Stimulated activated CD4-positive, alpha-beta T cell treated with anti-CD3 and anti-CD28 coated beads, TNF-alpha, amount 100 ng/mL, for 1 hour (primary cell): ENCODE data around the gene NTRK2.
A peak's percentile ranks its signal among the peaks of the same experiment; 100 is the strongest.

Experiments
- DNase-seq, 3 donors: peaks; one replicate each; pipeline ENCODE4 v3.0.0-alpha.2; 2020; ENCODE audit warnings: low read depth in 3 of 3, low spot score in 1 of 3

Gene NTRK2

DNA sequence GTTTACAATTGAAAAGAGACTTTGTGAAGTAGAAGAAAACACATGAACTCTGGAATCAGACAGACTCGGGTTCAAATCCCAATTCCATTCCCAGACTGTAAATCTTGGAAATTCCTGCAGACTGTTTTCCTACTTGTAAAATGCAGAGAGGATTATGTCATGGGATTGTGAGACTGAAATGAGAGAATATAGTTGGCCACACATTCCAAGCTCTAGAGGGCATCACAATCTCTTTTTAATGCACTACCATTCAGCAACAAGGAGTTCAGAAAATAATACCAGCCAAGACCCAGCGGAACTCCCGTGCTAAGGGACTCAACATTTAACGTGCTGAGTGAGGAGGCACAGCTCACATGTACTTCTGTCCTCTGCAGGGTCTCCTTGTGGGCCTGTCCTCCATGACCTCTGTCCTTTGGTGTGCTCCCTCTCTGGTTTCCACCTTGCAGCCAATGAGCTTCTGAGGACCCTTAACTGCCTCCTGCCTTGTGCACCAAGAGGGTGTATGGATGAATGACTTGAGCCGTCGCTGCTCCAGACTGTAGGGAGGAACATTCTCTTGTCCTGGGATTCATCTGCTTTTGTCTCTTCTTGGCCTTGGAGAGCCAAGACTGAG lies 263.5 kb downstream of the NTRK2 start:
- DNase-seq: no peak

DNA sequence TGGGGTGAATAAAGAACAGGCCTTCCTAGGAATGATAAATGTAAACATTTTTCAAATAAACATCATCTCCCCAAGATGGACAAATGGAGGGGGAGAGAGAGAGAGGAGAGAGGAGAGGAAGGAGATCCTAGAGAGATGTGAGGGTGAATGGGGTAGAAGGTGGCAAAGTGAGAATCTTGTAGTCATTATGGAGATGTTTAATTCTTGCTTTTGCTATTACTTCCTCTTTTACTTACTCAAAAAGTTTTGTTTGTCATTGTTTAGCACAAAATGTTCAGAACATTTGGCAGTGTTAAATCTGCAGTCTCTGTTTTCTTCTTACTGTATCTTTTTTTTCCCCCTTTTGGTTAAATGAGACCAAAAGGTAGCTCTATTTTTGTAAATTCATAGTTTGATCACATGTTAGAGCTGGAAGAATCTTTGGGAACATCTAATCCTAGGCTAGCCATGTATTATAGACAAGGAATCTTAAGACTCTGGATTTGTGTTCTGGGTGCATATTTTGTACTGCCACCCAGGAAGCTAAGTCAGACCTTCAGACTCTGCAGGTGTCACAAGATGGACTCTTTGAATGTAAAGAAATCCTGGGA lies 266.1 kb downstream of the NTRK2 start:
- DNase-seq: no peak

DNA sequence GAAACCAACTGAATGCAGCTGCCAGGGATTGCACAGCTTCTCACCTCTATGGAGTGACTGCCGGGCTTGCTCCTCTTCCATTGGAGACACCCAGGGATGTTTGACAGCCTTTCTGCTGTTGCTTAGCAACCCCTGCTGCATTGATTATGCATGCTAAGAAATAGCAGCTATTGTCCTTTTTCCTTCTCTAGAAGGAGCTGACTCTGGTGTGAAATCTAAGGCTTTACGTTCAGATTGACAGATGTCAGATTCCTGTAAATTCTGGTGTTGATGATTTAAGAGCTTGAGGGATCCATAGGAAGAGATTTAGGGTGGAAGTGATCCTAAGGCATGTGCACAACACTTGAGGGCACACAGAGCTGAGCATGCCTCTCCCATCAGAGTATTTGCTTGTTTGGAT lies 267.7 kb downstream of the NTRK2 start:
- no peak for DNase-seq

DNA sequence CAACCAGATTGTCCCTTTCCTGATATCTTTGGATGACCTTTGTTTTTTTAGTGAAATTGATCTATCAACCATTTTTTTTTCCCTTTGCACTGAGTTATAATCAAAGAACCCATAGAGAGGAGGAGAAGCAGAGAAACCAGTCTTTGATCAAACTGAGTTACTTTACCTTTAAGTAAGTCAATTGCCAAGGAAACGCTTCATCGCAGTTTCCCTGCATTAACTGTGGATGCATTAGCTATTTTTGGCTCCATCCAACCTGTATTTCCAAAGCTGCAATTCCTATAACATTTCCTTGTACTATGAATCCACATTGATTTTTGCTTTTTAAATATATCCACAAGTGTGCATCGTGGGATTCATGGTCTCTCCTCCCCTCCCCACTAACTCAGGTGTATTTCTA lies 268.1 kb downstream of the NTRK2 start:
- no peak for DNase-seq

DNA sequence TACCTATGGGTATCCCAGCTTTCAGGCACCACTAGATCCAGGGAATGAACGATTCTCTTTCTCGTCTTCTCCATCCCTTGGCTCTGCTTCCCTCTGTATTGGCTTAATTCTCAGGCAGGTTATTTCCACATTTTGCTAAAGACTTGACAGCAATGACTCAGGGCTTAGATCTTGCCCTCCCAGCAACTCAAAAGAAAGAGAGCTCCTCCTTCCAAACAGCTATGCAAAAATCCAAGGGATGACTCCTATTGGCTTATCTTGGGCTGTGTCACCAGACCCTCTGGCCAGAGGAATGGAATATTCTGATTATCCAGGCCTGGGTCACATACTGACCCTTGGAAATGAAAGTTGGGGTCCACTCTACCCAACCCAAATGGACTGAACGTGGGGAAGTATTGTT lies 270.2 kb downstream of the NTRK2 start:
- DNase-seq: no peak

DNA sequence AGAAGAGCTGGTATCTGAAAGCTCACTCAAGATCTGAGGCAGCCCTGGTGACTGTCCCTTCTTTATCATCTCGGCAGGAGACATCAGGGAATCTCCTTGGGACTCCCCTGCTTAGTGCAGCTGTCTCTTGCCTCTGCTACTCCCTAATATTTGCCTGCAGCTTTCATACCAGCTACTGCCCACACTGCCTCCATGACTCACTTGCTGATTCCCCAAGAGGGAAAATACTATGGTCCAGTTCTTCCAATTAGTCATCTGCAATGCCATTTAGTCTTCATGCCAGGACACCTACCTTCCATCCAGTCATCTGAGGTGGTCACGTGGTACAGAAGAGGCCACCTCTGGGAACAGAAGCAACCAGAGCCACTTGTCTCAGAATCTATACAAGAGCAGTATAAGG lies 270.8 kb downstream of the NTRK2 start:
- DNase-seq: no peak

DNA sequence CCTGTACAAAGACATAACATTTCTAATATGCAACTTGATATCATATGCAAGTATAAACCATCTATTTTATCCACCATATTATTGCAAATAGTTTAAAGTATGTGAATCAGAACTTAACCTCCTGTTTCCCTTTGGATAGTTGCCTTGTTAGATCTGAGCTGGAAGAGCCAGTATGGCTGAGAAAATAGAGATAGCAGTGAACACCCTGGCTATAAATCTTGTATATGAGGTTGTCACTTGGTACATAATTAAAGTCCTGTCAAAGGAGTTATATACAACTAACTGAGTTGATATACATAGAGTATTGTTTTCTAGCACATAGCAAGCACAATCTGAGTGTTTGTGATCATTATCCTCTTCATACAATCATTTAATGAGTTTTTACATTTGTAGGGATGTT lies 272.3 kb downstream of the NTRK2 start:
- DNase-seq: no peak

DNA sequence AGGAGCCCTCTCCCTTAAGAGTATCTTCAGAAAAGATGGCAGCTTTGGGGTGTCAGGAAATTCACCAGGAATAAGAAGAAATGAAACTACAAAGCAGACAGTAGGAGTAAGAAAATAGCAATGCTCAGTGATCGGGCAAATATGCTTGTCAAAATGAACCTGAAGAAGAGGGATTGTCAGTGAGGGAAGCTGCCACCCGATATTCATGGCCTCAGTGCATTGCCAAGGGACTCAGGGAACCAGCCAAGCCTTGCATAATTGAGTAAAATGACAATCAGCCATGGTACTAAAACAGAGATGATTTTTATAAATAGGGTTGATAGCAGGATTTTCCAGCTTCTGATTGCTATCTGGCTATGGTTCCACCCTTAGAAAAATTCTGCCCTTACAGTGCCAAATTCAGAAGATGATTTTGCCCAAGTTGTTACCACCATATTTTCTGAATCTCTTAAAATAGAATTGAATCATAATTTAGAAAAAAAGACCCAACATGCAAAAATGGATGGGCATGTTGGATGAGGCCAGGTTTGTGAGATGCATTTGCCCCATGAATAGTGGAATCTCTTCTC lies 274.0 kb downstream of the NTRK2 start:
- DNase-seq: no peak

DNA sequence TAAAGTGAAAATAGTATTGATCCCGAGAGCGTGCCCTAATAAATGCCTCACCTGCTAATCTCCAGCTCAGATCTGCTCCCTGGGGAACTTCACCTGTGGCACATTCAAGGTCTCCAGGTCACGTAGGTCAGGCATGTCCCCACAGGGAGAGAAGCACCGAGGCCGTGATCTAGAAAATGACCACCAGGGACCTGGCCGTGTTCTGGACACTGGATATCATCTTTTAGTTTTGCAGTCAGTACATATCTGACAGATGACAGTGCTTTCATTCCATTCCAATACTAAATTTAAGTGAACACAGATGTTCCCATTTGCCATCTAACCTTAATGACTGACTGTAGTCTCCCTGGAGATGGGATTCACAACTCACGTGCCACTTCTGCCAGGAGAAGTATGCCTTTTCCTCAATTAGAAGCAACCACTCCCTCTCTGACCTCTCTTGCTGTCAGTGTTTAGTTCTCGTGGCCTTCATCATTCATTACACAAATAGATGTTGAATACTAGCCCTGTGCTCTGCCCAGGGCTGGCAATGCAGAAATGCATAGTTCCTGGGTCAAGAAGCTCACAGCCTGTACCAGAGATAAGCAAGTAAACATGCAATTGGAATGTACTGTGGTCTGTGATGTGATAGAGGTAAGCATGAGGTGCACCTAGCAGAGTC lies 276.5 kb downstream of the NTRK2 start:
- DNase-seq: no peak

DNA sequence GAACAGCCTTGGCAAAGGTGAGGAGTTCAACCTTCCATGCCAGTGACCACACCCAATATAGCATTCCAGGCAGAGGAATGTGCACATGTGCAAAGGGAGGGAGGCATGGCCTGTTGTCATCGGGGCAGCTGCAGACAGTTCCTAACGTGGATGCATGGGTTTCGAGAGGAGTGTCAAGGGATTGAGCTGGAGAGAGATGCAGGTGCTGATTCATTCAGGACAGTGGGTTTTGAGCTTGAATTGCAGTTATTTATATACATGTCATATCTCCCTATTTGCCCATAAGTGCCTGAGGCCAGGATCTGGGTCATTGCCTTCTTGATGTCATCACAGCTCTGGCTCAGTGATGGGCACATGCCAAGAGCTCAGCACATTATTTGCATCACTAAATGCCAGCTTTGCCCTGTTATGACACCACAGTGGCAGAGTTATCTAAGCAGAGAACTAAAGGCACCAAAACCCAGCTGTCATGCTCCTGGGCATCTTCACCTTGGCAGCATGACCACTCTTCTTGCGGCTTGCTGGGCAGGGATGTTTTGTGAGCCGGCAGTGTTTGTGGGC lies 278.0 kb downstream of the NTRK2 start:
- no peak for DNase-seq

DNA sequence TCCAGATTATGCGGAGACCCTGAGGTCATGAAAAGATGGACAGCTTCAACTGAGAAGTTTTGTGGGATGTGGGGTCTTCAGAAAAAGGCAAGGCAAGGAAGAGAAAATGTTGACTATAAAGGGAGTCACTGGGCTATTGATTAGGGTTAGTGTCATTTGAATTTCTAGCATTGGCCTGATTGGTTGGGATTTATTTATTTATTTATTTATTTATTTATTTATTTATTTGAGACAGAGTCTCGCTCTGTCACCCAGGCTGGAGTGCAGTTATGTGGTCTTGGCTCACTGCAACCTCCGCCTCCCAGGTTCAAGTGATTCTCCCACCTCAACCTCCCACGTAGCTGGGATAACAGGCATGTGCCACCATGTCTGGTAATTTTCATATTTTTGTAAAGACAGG lies 279.7 kb downstream of the NTRK2 start:
- DNase-seq: no peak

DNA sequence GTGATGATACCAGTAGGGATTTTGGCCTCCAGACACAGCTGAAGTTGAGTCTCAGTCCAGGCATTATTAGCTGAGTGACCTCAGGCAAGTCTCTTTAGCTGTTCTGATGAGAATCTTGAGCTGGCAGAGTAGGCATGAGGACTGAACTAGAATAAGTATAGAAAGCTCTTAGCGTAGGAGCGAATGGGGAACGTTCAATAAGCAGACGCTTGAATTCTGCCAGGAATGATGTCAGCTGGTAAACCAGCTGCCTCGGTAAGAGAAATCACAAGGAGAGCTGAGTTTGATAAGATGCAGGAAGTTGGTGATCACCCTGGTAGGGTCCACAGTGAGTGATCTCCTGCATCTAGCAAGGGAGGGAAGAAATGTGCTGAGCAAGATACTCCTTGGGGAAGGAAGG lies 280.4 kb downstream of the NTRK2 start:
- no peak for DNase-seq

DNA sequence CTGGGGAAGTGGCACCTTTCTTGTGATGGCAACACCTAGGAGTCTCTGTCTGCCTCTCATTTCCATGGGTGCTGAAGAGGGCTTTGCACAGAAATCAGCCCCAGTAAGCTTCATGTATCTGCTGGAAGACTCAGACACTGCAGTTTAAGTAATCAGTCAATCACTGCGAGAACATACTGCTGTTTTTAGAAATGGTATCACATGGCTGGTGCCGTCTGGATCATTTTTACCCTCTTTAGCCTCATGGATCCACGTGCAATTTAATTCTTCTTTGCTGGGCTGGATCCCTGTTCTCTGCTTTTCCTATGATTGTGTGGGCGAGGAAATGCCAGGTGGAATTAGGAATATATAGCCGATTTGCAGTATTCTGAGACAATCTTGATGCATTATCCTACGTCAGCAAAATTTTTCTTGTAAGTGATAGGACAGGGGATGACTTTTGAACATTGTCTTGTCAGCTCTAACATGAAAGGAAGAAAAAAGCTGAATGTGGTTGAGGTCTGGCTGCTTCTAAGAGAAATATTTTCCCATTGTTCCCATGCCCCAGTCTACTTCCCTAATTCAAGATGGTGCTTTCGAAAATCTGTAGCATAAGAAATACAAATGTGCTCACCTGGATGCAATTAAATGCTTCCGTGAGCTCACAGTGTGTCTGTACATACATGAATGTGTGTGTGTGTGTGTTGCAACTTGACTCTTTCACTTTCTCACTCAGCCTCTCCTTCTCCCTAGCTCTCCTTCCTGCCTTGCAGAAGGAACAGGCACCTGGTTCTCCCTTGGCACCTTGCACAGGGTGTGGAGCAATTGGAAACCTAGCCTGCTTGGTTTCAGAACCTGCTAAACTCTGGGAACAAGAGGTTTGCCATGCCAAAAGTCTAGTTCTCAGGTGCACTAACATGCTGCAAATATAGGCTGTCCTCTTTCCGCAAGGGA lies 281.6 kb downstream of the NTRK2 start:
- no peak for DNase-seq

DNA sequence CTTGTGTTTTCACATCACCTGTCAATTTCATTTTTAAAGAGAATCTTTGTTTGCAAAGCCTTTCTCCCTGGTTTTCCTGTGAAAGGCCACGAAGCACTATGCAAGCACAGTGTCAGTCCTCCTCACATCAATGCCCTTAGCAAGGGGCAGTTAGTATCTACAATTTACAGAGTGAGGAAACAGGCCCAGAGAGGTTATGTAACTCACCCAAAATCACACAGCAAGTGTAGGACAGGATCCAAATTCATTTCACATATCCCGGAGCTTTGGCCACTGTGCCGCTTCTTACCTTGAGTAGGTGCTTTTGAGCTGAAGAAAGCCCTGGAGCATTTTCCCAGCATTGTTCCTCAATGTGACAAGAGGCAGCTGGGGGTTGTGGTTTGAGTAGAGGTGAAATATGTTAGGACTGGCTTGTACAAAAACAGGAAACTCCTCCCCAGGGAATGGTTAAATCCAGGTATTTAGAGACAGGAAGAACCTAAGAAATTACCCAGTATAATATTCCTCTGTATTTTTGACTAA lies 283.8 kb downstream of the NTRK2 start:
- DNase-seq: no peak

DNA sequence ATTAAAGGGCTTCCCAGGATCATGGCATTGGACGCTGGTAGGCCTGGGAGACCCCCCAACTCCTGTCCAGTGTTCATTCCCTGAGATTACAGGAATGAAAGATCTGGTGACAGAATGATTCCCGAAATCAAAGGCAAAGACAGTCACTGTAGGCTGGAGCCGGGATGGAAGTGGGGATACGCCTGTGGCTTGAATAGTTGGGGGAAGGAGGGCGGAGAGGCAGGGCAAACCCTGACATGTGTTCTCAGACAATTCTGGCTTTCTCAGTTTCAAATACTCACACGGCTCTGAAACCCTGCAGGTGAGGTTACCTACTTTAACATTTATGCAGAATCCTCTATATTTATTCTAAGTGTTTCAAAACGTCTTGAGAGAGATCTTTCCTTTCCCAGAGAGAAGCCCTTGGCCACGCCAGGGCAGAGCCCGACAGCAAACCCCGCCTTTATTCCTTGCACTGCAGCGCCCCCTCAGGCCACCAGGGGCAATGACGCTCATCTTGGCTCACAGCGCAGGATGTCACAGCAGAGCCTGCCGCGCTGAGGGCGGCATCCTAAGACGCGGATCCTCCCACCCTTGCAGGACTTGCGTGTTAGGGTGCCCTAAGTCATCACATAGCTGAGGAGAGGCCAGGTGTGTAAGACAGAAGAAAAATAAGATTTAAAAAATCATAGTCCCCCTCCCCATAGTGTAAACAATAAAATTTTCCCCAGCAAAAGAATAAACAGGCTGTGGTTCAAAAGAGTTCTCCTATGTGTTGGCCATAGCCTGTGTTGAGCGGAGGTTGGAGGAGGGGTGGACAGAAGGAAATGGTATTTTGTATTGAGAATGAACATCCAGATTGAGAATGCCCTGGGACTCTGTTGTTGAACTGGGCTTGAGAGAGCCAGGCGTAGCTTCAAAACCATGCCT lies 284.5 kb downstream of the NTRK2 start:
- DNase-seq: peak in 1 of 3 donors; percentile 21

DNA sequence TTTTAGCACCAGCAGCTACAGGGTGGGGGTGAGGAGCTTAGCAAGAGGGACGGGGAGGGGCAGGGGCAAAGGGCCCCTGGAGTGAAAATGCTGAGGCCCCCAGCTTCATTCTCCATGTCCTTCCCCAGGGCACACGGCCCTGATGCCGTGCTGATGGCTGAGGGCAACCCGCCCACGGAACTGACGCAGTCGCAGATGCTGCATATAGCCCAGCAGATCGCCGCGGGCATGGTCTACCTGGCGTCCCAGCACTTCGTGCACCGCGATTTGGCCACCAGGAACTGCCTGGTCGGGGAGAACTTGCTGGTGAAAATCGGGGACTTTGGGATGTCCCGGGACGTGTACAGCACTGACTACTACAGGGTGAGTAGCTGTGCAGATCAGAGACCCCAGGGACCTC lies 285.6 kb downstream of the NTRK2 start:
- DNase-seq: no peak

DNA sequence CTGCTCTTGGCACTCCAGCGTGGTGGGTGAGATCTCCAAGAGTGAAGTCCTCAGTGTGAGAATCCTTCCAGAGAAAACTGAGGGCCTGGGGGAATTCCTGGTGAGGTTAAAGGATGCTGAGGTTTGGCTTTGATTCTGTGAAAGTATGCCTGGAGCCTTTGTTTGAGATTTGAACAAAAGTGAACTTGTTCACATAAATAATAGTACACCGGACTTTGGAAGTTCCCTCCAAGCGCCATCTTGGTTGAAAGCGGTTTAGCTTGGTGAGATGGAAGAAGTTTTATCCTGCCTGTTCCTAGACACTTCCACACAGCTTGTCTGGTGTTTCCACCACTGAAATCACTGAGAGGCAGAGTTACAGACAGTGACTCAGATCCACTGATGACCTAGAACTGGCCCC lies 286.4 kb downstream of the NTRK2 start:
- DNase-seq: no peak

DNA sequence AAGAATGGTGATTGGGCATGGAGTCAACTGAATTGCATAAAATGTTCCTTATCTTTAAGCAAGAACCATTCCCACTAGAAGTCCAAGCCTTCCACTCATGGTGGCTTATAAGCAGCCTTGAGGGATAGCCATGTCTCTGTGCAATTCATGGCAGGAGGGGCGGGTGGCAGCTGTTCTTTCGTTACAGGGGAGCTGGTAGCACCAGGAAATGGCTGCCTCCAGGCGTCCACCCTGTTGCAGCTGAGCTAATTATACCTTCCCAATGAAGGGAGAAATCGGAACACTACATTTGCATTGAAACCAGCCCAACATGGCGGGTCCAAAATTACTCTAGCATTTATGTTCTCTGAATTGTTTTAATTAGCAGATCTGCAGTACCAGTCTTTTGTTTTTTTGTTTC lies 289.8 kb downstream of the NTRK2 start:
- no peak for DNase-seq

DNA sequence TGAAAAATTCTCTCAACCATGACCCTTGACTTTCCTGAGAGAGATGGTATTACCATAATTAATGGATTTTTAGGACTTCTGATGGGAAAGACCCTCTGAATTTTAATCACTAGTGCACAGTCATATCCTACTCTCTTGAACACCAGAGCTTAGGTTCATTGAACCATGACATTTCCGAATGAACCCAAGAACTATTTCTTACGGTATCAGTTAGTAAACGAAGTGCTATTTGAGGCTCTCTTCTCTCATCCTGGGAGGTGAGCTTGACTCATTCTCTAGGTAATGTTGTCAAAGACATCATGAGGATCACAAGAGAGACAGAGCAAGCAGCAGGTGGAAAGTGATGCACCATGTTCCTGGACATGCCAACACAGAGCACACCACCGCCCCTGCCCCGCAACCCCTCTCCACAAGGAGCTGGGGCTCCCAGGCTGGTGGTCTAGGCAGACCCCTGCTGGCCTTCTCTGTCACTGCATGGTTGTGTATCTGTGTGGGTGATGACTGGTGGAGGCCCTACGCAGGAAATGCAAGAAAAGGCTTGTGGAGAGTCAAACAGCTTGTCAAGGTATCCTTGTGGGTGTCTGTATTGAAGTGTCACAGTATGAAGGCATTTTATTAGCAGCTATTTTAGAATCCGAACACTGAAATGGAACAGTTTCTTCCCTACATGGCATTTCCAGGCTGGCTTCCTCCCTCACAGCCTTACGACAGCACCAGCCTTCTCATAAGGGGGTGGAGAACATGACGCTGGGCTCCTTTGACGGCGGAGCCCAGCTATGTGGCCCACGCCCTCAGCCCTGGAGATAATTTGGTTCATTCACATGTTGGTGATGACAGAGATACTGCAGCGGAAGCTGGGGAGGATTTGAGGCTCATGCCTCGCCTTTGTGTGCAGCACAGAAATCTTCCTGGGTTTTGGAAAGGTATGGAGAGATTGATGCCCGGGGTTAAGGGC lies 297.6 kb downstream of the NTRK2 start:
- DNase-seq: no peak
